GM23248 (cell line): Measurements from ENCODE around the gene EPHA2.

Experiments used
- EZH2 ChIP-seq: fragments of 200-600 bp; sonication (generic); IDR thresholded peaks from 2 replicates; pipeline ENCODE4 v1.6.1; 2018; ENCODE audit warnings: antibody characterized with exemption, mild to moderate bottlenecking; ENCODE audit not compliant: insufficient read depth, poor library complexity, severe bottlenecking
- EZH2phosphoT487 ChIP-seq: fragments of 200-600 bp; sonication (generic); IDR thresholded peaks from 2 replicates; pipeline ENCODE4 v1.6.1; 2018; ENCODE audit warnings: antibody characterized with exemption, moderate library complexity, mild to moderate bottlenecking, low read depth; ENCODE audit not compliant: insufficient read depth

GRCh38 chr1:16184557-16185303 lies 28.9 kb upstream of the EPHA2 start:
- TF ChIP-seq EZH2 = no peak
- no peak for TF ChIP-seq EZH2phosphoT487
